IPS-18a (cell line): ENCODE results near the gene LRRK1.

Experiments
- H3K27ac ChIP-seq: one replicate; pipeline ENCODE4 v1.5.1; 2013; ENCODE audit warnings: low read length
- H3K27me3 ChIP-seq: one replicate; pipeline ENCODE4 v1.6.1; 2013; ENCODE audit warnings: mild to moderate bottlenecking, low read length; ENCODE audit not compliant: control insufficient read depth, insufficient read depth
- H3K36me3 ChIP-seq: one replicate; pipeline ENCODE4 v1.6.1; 2013; ENCODE audit warnings: low read depth, low read length; ENCODE audit not compliant: control insufficient read depth
- H3K4me1 ChIP-seq: one replicate; pipeline ENCODE4 v1.6.1; 2013; ENCODE audit warnings: low read depth, low read length; ENCODE audit not compliant: control insufficient read depth
- H3K4me3 ChIP-seq: one replicate; pipeline ENCODE4 v1.5.1; 2013; ENCODE audit warnings: low read length
- H3K9ac ChIP-seq: one replicate; pipeline ENCODE4 v1.6.1; 2013; ENCODE audit warnings: mild to moderate bottlenecking, low read length, moderate library complexity
- H3K9me3 ChIP-seq: one replicate; pipeline ENCODE4 v1.6.1; 2013; ENCODE audit warnings: low read depth, low read length; ENCODE audit not compliant: control insufficient read depth

LRRK1 gene

DNA sequence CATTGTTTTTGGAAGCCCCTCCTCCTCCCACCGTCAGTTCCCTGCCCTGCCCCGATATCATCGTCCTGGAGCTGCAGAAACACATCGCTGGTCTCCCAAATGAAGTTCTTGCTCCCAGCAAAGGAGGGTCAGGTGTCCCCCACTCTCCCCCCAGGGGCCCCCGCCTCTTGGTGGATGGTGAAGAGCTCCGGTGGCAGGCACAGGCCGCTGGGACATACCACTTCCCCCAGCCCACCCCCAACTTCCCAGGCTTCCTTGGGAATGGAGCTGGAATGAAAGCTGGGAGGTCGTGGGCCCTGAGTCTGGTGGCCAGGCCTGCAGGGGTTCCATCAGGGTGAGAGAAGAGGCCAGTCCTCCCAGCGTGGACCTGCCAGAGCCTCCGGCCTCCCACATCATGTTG, 195.0 kb downstream of the LRRK1 start:
- H3K9me3 ChIP-seq: no peaks in the 10 kb centered on the region
- no peaks in the 10 kb centered on the region for H3K27me3 ChIP-seq
- H3K9ac ChIP-seq: no peak overlapping the region
- H3K4me3 ChIP-seq: no peak overlapping the region
- H3K4me1 ChIP-seq: no peaks in the 10 kb centered on the region
- no peak overlapping the region for H3K27ac ChIP-seq
- no peaks in the 10 kb centered on the region for H3K36me3 ChIP-seq

DNA sequence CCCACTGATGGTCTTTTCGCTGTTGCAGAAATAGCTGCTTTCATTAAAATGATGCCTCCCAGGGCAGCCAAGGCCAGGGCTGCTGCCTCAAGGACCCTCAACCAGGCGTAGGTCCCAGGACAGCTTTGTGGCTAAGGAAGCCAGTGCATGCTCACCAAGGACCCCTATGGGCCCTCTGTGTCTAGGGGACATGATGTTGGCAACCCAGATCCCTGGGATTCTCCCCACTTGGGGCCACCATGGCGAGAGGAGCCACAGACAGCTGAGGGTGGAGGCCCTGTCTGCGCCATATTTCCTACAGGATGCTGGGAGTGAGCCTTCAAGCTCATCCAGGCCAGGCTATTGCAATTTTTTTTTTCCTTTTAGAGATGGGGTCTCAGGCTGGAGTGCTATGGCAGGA, 195.5 kb downstream of the LRRK1 start:
- Histone ChIP-seq H3K27ac (no peak overlapping the region), H3K4me1 (no peaks in the 10 kb centered on the region), H3K27me3 (no peaks in the 10 kb centered on the region), H3K4me3 (no peak overlapping the region), H3K9me3 (no peaks in the 10 kb centered on the region), H3K36me3 (no peaks in the 10 kb centered on the region), H3K9ac (no peak overlapping the region)

DNA sequence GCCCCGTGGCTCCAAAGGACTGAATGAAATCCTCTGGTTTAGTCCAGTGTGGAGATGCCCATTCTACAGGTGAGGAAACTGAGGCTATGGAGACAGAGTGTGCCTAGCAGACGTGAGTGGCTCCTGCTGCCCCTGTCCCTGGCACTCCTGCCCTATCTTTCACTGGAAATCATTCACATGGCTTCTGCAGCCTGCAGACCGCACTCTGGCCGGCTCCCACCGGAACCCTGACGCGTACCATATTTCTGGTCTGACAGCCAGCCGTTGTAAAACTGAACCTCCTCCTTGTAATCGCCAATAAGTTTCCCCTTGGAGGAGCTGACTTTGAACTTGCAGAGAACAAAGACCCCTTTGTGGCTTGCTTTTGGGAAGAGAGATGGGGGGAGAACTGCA, 196.2 kb downstream of the LRRK1 start:
- H3K9ac ChIP-seq: no peak overlapping the region

DNA sequence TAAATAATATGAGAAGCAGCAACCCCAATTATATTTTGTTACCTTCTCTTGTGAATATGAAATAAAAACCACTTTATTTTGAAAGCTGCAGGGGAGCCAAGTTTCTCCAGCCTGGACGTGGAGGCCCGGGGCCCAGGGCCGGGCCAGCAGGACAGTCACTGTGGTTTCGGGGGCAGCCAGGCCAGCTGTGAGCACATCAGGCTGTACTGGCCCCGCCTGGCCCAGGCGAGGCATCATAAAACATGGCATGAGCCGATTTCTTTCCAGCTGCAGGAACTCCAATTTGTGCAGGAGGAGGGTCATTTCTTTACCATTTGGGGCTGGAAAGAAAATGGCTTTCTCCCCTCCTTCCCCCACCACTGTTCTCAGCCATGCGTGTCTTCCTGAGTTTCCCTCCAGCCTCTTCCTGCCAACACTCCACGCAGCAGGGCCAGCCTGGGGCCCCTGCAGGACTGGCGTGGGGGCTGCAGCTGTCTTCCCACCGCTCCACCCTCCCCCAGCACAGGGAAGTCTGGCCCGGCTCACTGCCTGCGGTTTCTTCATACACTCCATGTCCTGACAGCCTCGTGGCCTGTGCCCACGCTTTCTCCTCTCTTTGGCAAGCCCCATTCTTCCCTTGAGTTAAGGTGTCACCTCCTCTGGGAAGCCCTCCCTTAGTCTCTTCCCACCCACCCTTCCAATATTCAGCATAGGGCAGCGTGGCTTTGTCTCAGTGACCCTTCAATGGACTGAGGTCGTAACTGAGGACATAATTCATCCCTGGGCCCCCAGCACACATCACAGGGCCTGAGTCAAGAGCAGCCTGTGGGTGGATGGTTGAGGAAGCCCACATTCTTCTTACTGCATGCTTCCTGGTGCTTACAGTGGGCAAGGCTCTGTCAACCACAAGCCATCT, 196.9 kb downstream of the LRRK1 start:
- Histone ChIP-seq H3K9ac (no peak overlapping the region), H3K36me3 (no peaks in the 10 kb centered on the region), H3K9me3 (no peaks in the 10 kb centered on the region), H3K27me3 (no peaks in the 10 kb centered on the region), H3K4me1 (no peaks in the 10 kb centered on the region), H3K4me3 (no peak overlapping the region), H3K27ac (no peak overlapping the region)

More for the DNA sequence above, 196.2 kb downstream of the LRRK1 start:
- H3K4me1 ChIP-seq: no peaks in the 10 kb centered on the region
- no peak overlapping the region for H3K27ac ChIP-seq
- no peaks in the 10 kb centered on the region for H3K36me3 ChIP-seq
- H3K9me3 ChIP-seq: no peaks in the 10 kb centered on the region
- H3K27me3 ChIP-seq: no peaks in the 10 kb centered on the region
- H3K4me3 ChIP-seq: no peak overlapping the region

DNA sequence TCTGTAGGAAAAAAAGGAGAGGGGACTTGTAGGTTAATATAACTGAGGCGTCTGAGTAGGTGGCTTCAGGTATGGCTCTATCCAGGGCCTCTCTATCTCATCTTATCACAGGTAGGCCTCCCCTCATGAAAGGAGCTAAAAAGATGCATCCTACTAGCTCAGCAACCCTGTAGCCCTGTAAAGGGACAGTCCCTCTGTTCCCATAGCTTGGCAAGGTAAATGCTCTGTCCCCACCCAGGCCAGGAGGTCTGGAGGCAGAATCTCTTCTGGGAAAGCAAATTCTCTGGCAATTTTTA, 197.5 kb downstream of the LRRK1 start:
- Histone ChIP-seq H3K9me3 (no peaks in the 10 kb centered on the region), H3K9ac (no peak overlapping the region), H3K27ac (no peak overlapping the region), H3K36me3 (no peaks in the 10 kb centered on the region), H3K27me3 (no peaks in the 10 kb centered on the region), H3K4me1 (no peaks in the 10 kb centered on the region), H3K4me3 (no peak overlapping the region)

DNA sequence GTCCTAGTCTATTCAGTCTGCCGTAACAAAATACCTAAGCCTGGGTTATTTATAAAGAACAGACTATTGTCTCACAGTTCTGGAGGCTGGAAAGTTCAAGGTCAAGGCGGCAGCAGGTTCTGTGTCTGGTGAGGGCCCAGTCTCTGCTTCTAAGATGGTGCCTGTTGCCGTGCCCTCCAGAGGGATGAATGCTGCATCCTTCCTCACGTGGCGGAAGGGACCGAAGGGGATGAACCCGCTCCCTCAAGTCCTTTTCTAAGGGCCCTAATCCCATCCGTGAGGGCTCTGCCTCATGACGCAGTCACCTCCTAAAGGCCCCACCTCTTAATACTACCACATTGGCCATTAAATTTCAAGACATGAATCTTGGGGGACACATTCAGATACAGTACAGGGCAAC, 199.0 kb downstream of the LRRK1 start:
- no peak overlapping the region for H3K4me3 ChIP-seq
- no peak overlapping the region for H3K27ac ChIP-seq
- no peaks in the 10 kb centered on the region for H3K27me3 ChIP-seq
- no peaks in the 10 kb centered on the region for H3K9me3 ChIP-seq
- no peak overlapping the region for H3K9ac ChIP-seq
- H3K4me1 ChIP-seq: peaks cover 4% of the 10 kb centered on the region
- H3K36me3 ChIP-seq: no peaks in the 10 kb centered on the region

DNA sequence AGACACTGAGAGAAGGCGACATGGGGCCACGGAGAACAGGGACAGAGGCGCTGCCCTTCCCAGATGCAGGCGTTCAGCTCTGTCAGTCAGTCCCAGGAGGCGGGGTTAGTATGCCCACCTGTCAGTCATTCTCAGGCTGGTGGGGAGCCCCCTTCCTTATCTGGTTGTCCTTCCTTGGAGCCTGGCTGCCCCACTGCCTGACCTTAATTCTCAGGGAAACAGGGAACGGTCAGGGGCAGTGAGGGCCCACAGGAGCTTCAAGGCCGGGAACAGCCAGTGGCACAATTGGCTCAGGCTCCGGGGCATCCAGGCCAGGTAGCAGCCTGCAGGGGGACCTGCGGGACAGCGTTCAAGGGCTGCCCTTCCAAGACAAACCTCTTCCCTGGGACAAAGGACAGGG, 199.5 kb downstream of the LRRK1 start:
- Histone ChIP-seq H3K27me3 (no peaks in the 10 kb centered on the region), H3K27ac (no peak overlapping the region), H3K4me3 (no peak overlapping the region), H3K9ac (no peak overlapping the region), H3K4me1 (peaks cover 4% of the 10 kb centered on the region), H3K36me3 (no peaks in the 10 kb centered on the region), H3K9me3 (no peaks in the 10 kb centered on the region)

DNA sequence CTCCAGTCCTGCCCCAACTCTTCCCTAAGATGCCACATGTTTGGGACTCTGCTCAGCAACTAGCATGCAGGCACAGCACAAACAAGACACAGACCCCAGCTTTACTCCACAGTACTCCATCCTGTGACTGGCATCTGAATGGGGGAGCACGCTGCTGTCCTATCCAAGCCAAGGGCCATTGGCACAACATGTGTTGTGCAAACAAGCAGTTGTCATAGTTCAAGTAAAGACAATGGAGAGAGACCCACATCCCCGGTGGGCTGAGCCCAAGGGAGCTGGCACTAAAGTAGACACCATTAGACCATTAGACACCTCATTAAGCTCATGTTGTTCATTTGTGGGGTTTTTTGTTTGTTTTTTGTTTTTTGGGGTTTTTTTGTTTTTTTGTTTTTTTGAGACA, 200.0 kb downstream of the LRRK1 start:
- no peaks in the 10 kb centered on the region for H3K36me3 ChIP-seq
- H3K4me3 ChIP-seq: no peak overlapping the region

More for the DNA sequence above, 200.0 kb downstream of the LRRK1 start:
- Histone ChIP-seq H3K9ac (no peak overlapping the region), H3K9me3 (no peaks in the 10 kb centered on the region), H3K4me1 (peaks cover 4% of the 10 kb centered on the region), H3K27me3 (no peaks in the 10 kb centered on the region), H3K27ac (no peak overlapping the region)
